ENCODE data around the gene MAPKAP1. TPM values are rescaled to one million over a fixed set of nuclear protein-coding genes. Genes with fewer than 3 reads are reported as not detected.

MAPKAP1 gene
- polyA plus RNA-seq, 1 donor (not counting 4 experiments of a cell fraction or from before 2014, with no cell fraction given), result 129 TPM

- Histone ChIP-seq H3K79me2 (ENCODE audit: control insufficient read depth, insufficient read depth, low read length) (peaks cover 80% of the 10 kb centered on the region), H3K4me2 (ENCODE audit: control insufficient read depth, extremely low read depth, insufficient read depth, low read depth, low read length) (no peak overlapping the region), H3K9me3 (ENCODE audit: control insufficient read depth, low read depth, low read length) (no peaks in the 10 kb centered on the region), H3K36me3 (ENCODE audit: control insufficient read depth in 2 of 2, extremely low read depth in 1 of 2, insufficient read depth in 2 of 2, low read length in 2 of 2) (peaks cover 0 to 5% of the 10 kb centered on the region in 2 experiments), H3K4me3 (ENCODE audit: control insufficient read depth in 2 of 3, extremely low read depth in 1 of 3, insufficient read depth in 2 of 3, low read depth in 1 of 3, low read length in 3 of 3) (no peak overlapping the region), H3K9me1 (ENCODE audit: control insufficient read depth, extremely low read depth, insufficient read depth, low read length) (peaks cover 2% of the 10 kb centered on the region), H3K27ac (ENCODE audit: control insufficient read depth, insufficient read depth, low read length) (no peak overlapping the region), H3K9ac (ENCODE audit: control insufficient read depth, extremely low read depth, insufficient read depth, low read length) (no peak overlapping the region), H4K20me1 (ENCODE audit: control insufficient read depth, extremely low read depth, insufficient read depth, low read length) (no peaks in the 10 kb centered on the region), H3K27me3 (ENCODE audit: control insufficient read depth, extremely low read depth, insufficient read depth, low read length) (no peaks in the 10 kb centered on the region), H2AFZ (ENCODE audit: control insufficient read depth, low read length) (no peak overlapping the region), H3K4me1 (ENCODE audit: control insufficient read depth, extremely low read depth, insufficient read depth, low read length) (no peaks in the 10 kb centered on the region)
- TF ChIP-seq, protein P1, sequence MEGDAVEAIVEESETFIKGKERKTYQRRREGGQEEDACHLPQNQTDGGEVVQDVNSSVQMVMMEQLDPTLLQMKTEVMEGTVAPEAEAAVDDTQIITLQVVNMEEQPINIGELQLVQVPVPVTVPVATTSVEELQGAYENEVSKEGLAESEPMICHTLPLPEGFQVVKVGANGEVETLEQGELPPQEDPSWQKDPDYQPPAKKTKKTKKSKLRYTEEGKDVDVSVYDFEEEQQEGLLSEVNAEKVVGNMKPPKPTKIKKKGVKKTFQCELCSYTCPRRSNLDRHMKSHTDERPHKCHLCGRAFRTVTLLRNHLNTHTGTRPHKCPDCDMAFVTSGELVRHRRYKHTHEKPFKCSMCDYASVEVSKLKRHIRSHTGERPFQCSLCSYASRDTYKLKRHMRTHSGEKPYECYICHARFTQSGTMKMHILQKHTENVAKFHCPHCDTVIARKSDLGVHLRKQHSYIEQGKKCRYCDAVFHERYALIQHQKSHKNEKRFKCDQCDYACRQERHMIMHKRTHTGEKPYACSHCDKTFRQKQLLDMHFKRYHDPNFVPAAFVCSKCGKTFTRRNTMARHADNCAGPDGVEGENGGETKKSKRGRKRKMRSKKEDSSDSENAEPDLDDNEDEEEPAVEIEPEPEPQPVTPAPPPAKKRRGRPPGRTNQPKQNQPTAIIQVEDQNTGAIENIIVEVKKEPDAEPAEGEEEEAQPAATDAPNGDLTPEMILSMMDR (optimal IDR thresholded peaks at IDR 0.05 in 1 of 3, IDR thresholded peaks at IDR 0.05 in 1 of 3, conservative IDR thresholded peaks at IDR 0.05 in 1 of 3; ENCODE audit: extremely low read depth in 1 of 3, insufficient read depth in 2 of 3, low read length in 3 of 3), result no peak
- TF ChIP-seq EZH2 (IDR thresholded peaks at IDR 0.05; ENCODE audit: low read length), result no peak
- no peak for FAIRE-seq
- dilution Hi-C loops (cut with MboI; ENCODE audit: extremely low pct_ligation_motif_present, low sequenced_read_pairs), result no loop called here
- no peak for DNase-seq (ENCODE audit: low read depth, low spot score)
These were observed 15.1 kb downstream of the MAPKAP1 start for GRCh38 chr9:125691869-125692268.

DNA sequence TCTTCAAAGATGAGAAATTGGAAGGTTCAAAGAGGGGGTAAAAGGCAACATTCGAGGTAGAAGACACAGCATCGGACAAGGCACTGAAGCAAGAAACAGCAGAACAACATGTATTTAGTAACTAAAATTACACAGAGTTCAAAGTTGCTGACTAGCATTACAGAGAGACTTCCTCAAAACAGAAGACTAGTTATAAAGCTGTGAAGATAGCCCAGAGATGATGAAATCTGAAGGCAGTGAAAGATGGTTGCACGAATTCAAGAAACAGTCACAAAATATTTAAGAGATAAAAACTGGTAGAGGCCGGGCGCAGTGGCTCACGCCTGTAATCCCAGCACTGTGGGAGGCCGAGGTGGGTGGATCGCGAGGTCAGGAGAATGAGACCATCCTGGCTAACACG is 16.3 kb downstream of the MAPKAP1 start:
- FAIRE-seq, result no peak
- Histone ChIP-seq H3K9me1 (ENCODE audit: control insufficient read depth, extremely low read depth, insufficient read depth, low read length) (peaks cover 2% of the 10 kb centered on the region), H3K9me3 (ENCODE audit: control insufficient read depth, low read depth, low read length) (no peaks in the 10 kb centered on the region), H3K27me3 (ENCODE audit: control insufficient read depth, extremely low read depth, insufficient read depth, low read length) (no peaks in the 10 kb centered on the region), H4K20me1 (ENCODE audit: control insufficient read depth, extremely low read depth, insufficient read depth, low read length) (no peaks in the 10 kb centered on the region), H2AFZ (ENCODE audit: control insufficient read depth, low read length) (no peak overlapping the region), H3K9ac (ENCODE audit: control insufficient read depth, extremely low read depth, insufficient read depth, low read length) (no peak overlapping the region), H3K4me3 (ENCODE audit: control insufficient read depth in 2 of 3, extremely low read depth in 1 of 3, insufficient read depth in 2 of 3, low read depth in 1 of 3, low read length in 3 of 3) (no peak overlapping the region), H3K27ac (ENCODE audit: control insufficient read depth, insufficient read depth, low read length) (no peak overlapping the region), H3K36me3 (ENCODE audit: control insufficient read depth in 2 of 2, extremely low read depth in 1 of 2, insufficient read depth in 2 of 2, low read length in 2 of 2) (peaks cover 0 to 5% of the 10 kb centered on the region in 2 experiments), H3K4me2 (ENCODE audit: control insufficient read depth, extremely low read depth, insufficient read depth, low read depth, low read length) (no peak overlapping the region), H3K4me1 (ENCODE audit: control insufficient read depth, extremely low read depth, insufficient read depth, low read length) (no peaks in the 10 kb centered on the region), H3K79me2 (ENCODE audit: control insufficient read depth, insufficient read depth, low read length) (peaks cover 76% of the 10 kb centered on the region)
- DNase-seq (ENCODE audit: low read depth, low spot score), result no peak
- TF ChIP-seq, protein P1 (optimal IDR thresholded peaks at IDR 0.05 in 1 of 3, IDR thresholded peaks at IDR 0.05 in 1 of 3, conservative IDR thresholded peaks at IDR 0.05 in 1 of 3; ENCODE audit: extremely low read depth in 1 of 3, insufficient read depth in 2 of 3, low read length in 3 of 3), result no peak
- no peak for TF ChIP-seq EZH2 (IDR thresholded peaks at IDR 0.05; ENCODE audit: low read length)
- dilution Hi-C loops (cut with MboI; ENCODE audit: extremely low pct_ligation_motif_present, low sequenced_read_pairs), result no loop called here

Data from keratinocyte (primary cell).